ENCODE data around the gene FUOM. TPM values are rescaled to one million over a fixed set of nuclear protein-coding genes. Genes with fewer than 3 reads are reported as not detected.

Gene FUOM
- total and polyA plus RNA-seq, 2 of the 8 experiments (the other 6 are each of a cell fraction or from before 2014, with no cell fraction given), result 22.0 to 30.4 TPM

GRCh38 chr10:133334503-133335245 lies 23.1 kb downstream of the FUOM start:
- no peaks in the 10 kb centered on the region for H3K79me2 ChIP-seq (ENCODE audit: control insufficient read depth in 1 of 2, insufficient read depth in 2 of 2, low read length in 2 of 2)
- H2BK15ac ChIP-seq (ENCODE audit: low read length), result no peak overlapping the region
- WGBS, 2 experiments (ENCODE audit: extremely low coverage in 1 of 2, insufficient coverage in 1 of 2, insufficient read length in 1 of 2, insufficient replicate concordance in 2 of 2, low coverage in 1 of 2, low lambda C conversion rate in 2 of 2, missing lambda C conversion rate in 1 of 2), result 29% methylated on average over 33 of the region's 51 CpGs; no CpG with 5 or more reads in 1 of the 2 experiments
- no peak overlapping the region for H2BK20ac ChIP-seq (ENCODE audit: low read length)
- H2BK5ac ChIP-seq (ENCODE audit: low read depth, low read length), result no peak overlapping the region
- TF ChIP-seq CBX5 (IDR thresholded peaks at IDR 0.05; ENCODE audit: low read depth, low read length) (no peak), POLR2AphosphoS5 (IDR thresholded peaks at IDR 0.05; ENCODE audit: low read depth, low read length) (no peak), SUZ12 (IDR thresholded peaks at IDR 0.05; ENCODE audit: low read length) (peak; percentile 68), TCF12 (IDR thresholded peaks at IDR 0.05; ENCODE audit: low read depth, low read length) (no peak), ZNF274 (IDR thresholded peaks at IDR 0.05; ENCODE audit: borderline replicate concordance, extremely low read depth, low read length) (no peak), KDM1A (IDR thresholded peaks at IDR 0.05; ENCODE audit: borderline replicate concordance, low read length) (no peak), EGR1 (IDR thresholded peaks at IDR 0.05; ENCODE audit: borderline replicate concordance, low read depth, low read length) (no peak), BRCA1 (IDR thresholded peaks at IDR 0.05; ENCODE audit: low read depth, low read length) (no peak), EZH2 (IDR thresholded peaks at IDR 0.05; ENCODE audit: low read depth, low read length, severe bottlenecking) (peak; percentile 21), MAX (IDR thresholded peaks at IDR 0.05) (peak; percentile 51; the same call in 1 of the 2 replicates)
- H3K79me1 ChIP-seq (ENCODE audit: low read depth, low read length), result no peaks in the 10 kb centered on the region
- no peak overlapping the region for H2AK5ac ChIP-seq (ENCODE audit: low read depth, low read length)
- H4K91ac ChIP-seq (replicated peaks; ENCODE audit: insufficient read length, low read length), result no peak overlapping the region
- POLR2A ChIA-PET (ENCODE audit: partially characterized antibody), result interaction anchor here (0.6 to 2.2 kb wide), 3 partner anchors 9 to 27 kb away, joined by 3 to 8 read pairs (median 4); no protein-coding TSS in a partner anchor
- no peak overlapping the region for H4K5ac ChIP-seq (ENCODE audit: insufficient read length, low read depth, low read length)
- peak overlapping the region; percentile 65; the same call in 1 of the 2 replicates for H4K8ac ChIP-seq (ENCODE audit: extremely low read depth, insufficient read depth, low read length)
- no peak overlapping the region; a peak in 1 of 7 replicates for H3K9ac ChIP-seq (replicated peaks in 1 of 4; ENCODE audit: extremely low read depth in 1 of 4, low read depth in 3 of 4, low read length in 3 of 4)
- no peak overlapping the region for H2BK120ac ChIP-seq (replicated peaks; ENCODE audit: low read depth, low read length)
- no peak overlapping the region for H2BK12ac ChIP-seq (ENCODE audit: low read depth, low read length)
- peaks cover 27 to 64% (median 57%) of the 10 kb centered on the region in 4 experiments for H3K27me3 ChIP-seq (replicated peaks in 1 of 4; ENCODE audit: control insufficient read depth in 3 of 4, extremely low read depth in 1 of 4, insufficient read depth in 3 of 4, low read length in 3 of 4)
- H3K4ac ChIP-seq (replicated peaks; ENCODE audit: insufficient read length, low read depth, low read length), result no peak overlapping the region
- peak overlapping the region; percentile 35 to 64 for H3K4me2 ChIP-seq (ENCODE audit: insufficient read depth in 1 of 2, low read depth in 2 of 2, low read length in 2 of 2)
- peaks cover 32% of the 10 kb centered on the region; the same call in 1 of the 2 replicates for H3K23me2 ChIP-seq (ENCODE audit: low read depth, low read length)
- H4K20me1 ChIP-seq (replicated peaks in 1 of 2; ENCODE audit: control insufficient read depth in 1 of 2, insufficient read depth in 2 of 2, low read length in 2 of 2), result peaks cover 0 to 18% of the 10 kb centered on the region in 2 experiments
- no peak overlapping the region for H3K27ac ChIP-seq (ENCODE audit: low read depth, low read length)
- H3K56ac ChIP-seq (replicated peaks; ENCODE audit: insufficient read length, low read depth, low read length), result no peak overlapping the region
- CTCF ChIA-PET (ENCODE audit: partially characterized antibody), result interaction anchor here (0.9 kb wide), 1 partner anchor 27 kb away, joined by 3 read pairs; no protein-coding TSS in a partner anchor
- no peak overlapping the region for H3K14ac ChIP-seq (ENCODE audit: insufficient read length)
- H3K36me3 ChIP-seq (ENCODE audit: control insufficient read depth in 2 of 4, insufficient read depth in 4 of 4, low read length in 3 of 4), result no peaks in the 10 kb centered on the region; a peak in 1 of 8 replicates
- H3K4me1 ChIP-seq (replicated peaks in 1 of 4; ENCODE audit: control insufficient read depth in 3 of 4, insufficient read depth in 4 of 4, low read length in 3 of 4), result peaks cover 0 to 18% (median 4%) of the 10 kb centered on the region in 4 experiments; a peak in 5 of 7 replicates
- H3K4me3 ChIP-seq (ENCODE audit: extremely low read depth in 1 of 4, insufficient read depth in 2 of 4, low read depth in 3 of 4, low read length in 4 of 4), result peak overlapping the region; percentile 7 to 58 (median 32); a peak in 6 of 8 replicates
- peaks cover 0 to 12% of the 10 kb centered on the region in 2 experiments; a peak in 1 of 4 replicates for H3K9me3 ChIP-seq (ENCODE audit: insufficient read depth in 2 of 2, low read depth in 1 of 2, low read length in 1 of 2)
- no peak overlapping the region for H2AFZ ChIP-seq (ENCODE audit: low read length)
- DNase-seq (ENCODE audit: low read depth in 1 of 2, low spot score in 2 of 2), result peak in 1 of 2 experiments; percentile 66
- H3K23ac ChIP-seq (ENCODE audit: insufficient read length), result no peak overlapping the region
- no peak for FAIRE-seq
- H3K18ac ChIP-seq (ENCODE audit: extremely low read depth, low read length), result 0 out of 2 replicates have a peak overlapping the region, but pooled peaks have one; percentile 13
